Neural cell (in vitro differentiated cells): ENCODE data around the gene DKK1.

ENCODE experiments used
- EP300 ChIP-seq: fragments of 450-650 bp; conservative IDR thresholded peaks from 2 replicates; pipeline ENCODE4 v1.6.1; 2014; ENCODE audit warnings: antibody characterized with exemption, mild to moderate bottlenecking, moderate library complexity; ENCODE audit not compliant: poor library complexity, severe bottlenecking
- EZH2 ChIP-seq: fragments of 200-600, 300-800 bp; shearing (Covaris generic), sonication (generic); IDR thresholded peaks from 2 replicates; pipeline ENCODE4 v1.6.1; 2014; ENCODE audit warnings: antibody characterized with exemption, low read length, borderline replicate concordance, mild to moderate bottlenecking; ENCODE audit not compliant: insufficient read depth, poor library complexity, severe bottlenecking
- MXI1 ChIP-seq: fragments of 450-650 bp; conservative IDR thresholded peaks from 2 replicates; pipeline ENCODE4 v1.6.1; 2014; ENCODE audit warnings: antibody characterized with exemption, mild to moderate bottlenecking; ENCODE audit not compliant: poor library complexity, severe bottlenecking
- POLR2AphosphoS5 ChIP-seq: IDR thresholded peaks from 2 replicates; pipeline ENCODE4 v1.6.1; 2012
- RAD21 ChIP-seq: fragments of 450-650 bp; conservative IDR thresholded peaks from 2 replicates; pipeline ENCODE4 v1.6.1; 2014; ENCODE audit warnings: antibody characterized with exemption, mild to moderate bottlenecking, moderate library complexity
- SMC3 ChIP-seq: fragments of 450-650 bp; conservative IDR thresholded peaks from 2 replicates; pipeline ENCODE4 v1.6.1; 2014; ENCODE audit warnings: antibody characterized with exemption, mild to moderate bottlenecking, moderate library complexity; ENCODE audit not compliant: poor library complexity
- TF ChIP-seq, protein P1 (sequence below): fragments of 450-650 bp; IDR thresholded peaks from 2 replicates; pipeline ENCODE4 v1.5.1; 2014; ENCODE audit warnings: antibody characterized with exemption, mild to moderate bottlenecking, moderate library complexity; ENCODE audit not compliant: poor library complexity, severe bottlenecking

DNA sequence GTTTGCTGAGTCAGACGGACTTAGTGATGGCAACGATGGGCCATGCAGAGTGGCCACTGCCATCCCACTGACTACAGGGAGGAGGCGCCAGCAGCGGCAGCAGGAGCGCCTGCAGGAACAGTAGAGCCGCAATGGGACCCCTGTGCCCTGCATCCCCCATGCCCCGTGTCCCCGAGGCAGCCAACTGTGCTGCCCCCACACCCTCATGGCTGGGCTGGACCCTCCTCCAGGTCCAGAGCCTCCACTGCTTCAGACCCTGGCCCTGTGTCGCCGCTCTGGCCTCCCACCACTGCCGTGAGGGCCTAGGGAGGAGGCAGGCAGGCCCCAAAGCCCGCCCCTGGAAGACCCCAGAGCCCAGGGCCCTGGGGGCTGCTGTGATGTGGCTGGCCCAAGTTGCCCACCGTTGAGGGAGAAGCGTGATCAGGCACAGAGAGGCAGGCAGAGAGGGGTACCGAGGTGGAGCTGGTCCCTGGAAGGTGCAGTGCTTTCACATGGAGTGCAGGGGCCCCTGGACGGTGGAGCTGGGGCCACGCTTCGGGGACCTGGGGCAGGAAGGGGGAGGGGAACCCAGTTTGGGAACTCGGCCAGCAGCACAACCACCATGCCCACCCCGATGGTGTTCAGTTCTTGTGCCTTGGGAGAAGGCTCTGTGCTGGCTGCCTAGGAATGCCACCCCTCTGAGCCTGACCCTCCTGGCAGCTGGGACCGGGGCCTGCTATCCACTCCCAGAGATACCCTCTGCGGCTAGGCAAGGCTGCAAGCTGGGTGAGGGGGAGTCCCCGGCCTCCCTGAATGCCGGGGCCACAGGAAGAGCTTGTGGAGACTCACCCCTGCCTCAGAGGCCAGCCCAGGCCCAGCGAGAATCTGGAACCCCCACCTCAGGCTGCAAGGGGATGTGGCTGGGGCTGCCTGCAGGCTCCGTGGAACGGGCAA is 32.6 kb downstream of the DKK1 start:
- TF ChIP-seq SMC3 (no peak), RAD21 (no peak), EZH2 (no peak), EP300 (no peak), POLR2AphosphoS5 (no peak), MXI1 (no peak)
- TF ChIP-seq, protein P1, sequence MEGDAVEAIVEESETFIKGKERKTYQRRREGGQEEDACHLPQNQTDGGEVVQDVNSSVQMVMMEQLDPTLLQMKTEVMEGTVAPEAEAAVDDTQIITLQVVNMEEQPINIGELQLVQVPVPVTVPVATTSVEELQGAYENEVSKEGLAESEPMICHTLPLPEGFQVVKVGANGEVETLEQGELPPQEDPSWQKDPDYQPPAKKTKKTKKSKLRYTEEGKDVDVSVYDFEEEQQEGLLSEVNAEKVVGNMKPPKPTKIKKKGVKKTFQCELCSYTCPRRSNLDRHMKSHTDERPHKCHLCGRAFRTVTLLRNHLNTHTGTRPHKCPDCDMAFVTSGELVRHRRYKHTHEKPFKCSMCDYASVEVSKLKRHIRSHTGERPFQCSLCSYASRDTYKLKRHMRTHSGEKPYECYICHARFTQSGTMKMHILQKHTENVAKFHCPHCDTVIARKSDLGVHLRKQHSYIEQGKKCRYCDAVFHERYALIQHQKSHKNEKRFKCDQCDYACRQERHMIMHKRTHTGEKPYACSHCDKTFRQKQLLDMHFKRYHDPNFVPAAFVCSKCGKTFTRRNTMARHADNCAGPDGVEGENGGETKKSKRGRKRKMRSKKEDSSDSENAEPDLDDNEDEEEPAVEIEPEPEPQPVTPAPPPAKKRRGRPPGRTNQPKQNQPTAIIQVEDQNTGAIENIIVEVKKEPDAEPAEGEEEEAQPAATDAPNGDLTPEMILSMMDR, result no peak
